Keratinocyte (primary cell): ENCODE measurements around the gene PDE1A. TPM values are rescaled to one million over a fixed set of nuclear protein-coding genes. Genes with fewer than 3 reads are reported as not detected.

Experiments
- DNase-seq: peaks from one replicate; pipeline ENCODE4 v3.0.0-alpha.2; 2011; ENCODE audit warnings: low read depth, missing footprints, low spot score
- FAIRE-seq: peaks from 2 replicates; lab custom pipeline; 2011; peaks lifted over from hg19 to GRCh38; lab: Jason Lieb, UNC
- H2AFZ ChIP-seq: 2 replicates; pipeline ENCODE4 v1.6.0; 2012; ENCODE audit warnings: low read length, control low read depth, inconsistent platforms; ENCODE audit not compliant: control insufficient read depth
- H3K27ac ChIP-seq: 2 replicates; pipeline ENCODE4 v1.5.1; 2011; ENCODE audit warnings: low read length; ENCODE audit not compliant: control insufficient read depth, insufficient read depth
- H3K27me3 ChIP-seq: 3 replicates; pipeline ENCODE4 v1.6.0; 2011; ENCODE audit warnings: low read length; ENCODE audit not compliant: control insufficient read depth, insufficient read depth; ENCODE audit errors: extremely low read depth
- H3K36me3 ChIP-seq, 2 experiments: 2 replicates in 1 of 2; 3 replicates in 1 of 2; pipeline ENCODE4 v1.5.1; 2011; ENCODE audit warnings: low read length in 2 of 2, mild to moderate bottlenecking in 1 of 2; ENCODE audit not compliant: control insufficient read depth in 2 of 2, insufficient read depth in 2 of 2; ENCODE audit errors: extremely low read depth in 1 of 2
- H3K4me1 ChIP-seq: 3 replicates; pipeline ENCODE4 v1.5.1; 2011; ENCODE audit warnings: low read length; ENCODE audit not compliant: control insufficient read depth, insufficient read depth; ENCODE audit errors: extremely low read depth
- H3K4me2 ChIP-seq: 3 replicates; pipeline ENCODE4 v1.6.0; 2011; ENCODE audit warnings: low read depth, low read length; ENCODE audit not compliant: control insufficient read depth, insufficient read depth; ENCODE audit errors: extremely low read depth
- H3K4me3 ChIP-seq, 3 experiments: fragments of 200-600 bp in 1 of 3; sonication (generic) in 1 of 3; 2 replicates in 2 of 3; 3 replicates in 1 of 3; pipeline ENCODE4 v1.5.1; 2011 to 2016; ENCODE audit warnings: low read length in 3 of 3, mild to moderate bottlenecking in 3 of 3, control low read depth in 2 of 3, inconsistent platforms in 1 of 3, low read depth in 1 of 3, mixed read lengths in 1 of 3, mixed run types in 1 of 3, moderate library complexity in 1 of 3; ENCODE audit not compliant: control insufficient read depth in 2 of 3, insufficient read depth in 2 of 3; ENCODE audit errors: extremely low read depth in 1 of 3
- H3K79me2 ChIP-seq: 2 replicates; pipeline ENCODE4 v1.6.0; 2012; ENCODE audit warnings: low read length; ENCODE audit not compliant: control insufficient read depth, insufficient read depth
- H3K9ac ChIP-seq: 3 replicates; pipeline ENCODE4 v1.6.0; 2011; ENCODE audit warnings: low read length; ENCODE audit not compliant: control insufficient read depth, insufficient read depth; ENCODE audit errors: extremely low read depth
- H3K9me1 ChIP-seq: 3 replicates; pipeline ENCODE4 v1.6.0; 2011; ENCODE audit warnings: low read length; ENCODE audit not compliant: control insufficient read depth, insufficient read depth; ENCODE audit errors: extremely low read depth
- H3K9me3 ChIP-seq: 2 replicates; pipeline ENCODE4 v1.5.1; 2012; ENCODE audit warnings: low read depth, low read length; ENCODE audit not compliant: control insufficient read depth
- H4K20me1 ChIP-seq: 3 replicates; pipeline ENCODE4 v1.6.0; 2011; ENCODE audit warnings: low read length; ENCODE audit not compliant: control insufficient read depth, insufficient read depth; ENCODE audit errors: extremely low read depth
- EZH2 ChIP-seq: IDR thresholded peaks from one replicate; pipeline ENCODE4 v1.6.1; 2012; ENCODE audit warnings: inconsistent platforms, mild to moderate bottlenecking, low read length, moderate library complexity
- dilution Hi-C: fragments of 300-500 bp; cut with MboI; formaldehyde crosslinking; loops from one replicate; pipeline ENCODE4 v1.7.0; 2020; ENCODE audit warnings: low sequenced_read_pairs; ENCODE audit not compliant: extremely low pct_ligation_motif_present
- polyA plus RNA-seq, 5 experiments: library from polyadenylated mRNA; depleted of rRNA in 3 of 5; stranded (reverse) in 3 of 5; stranded (forward) in 1 of 5; unstranded in 1 of 5; fragments of >200 nt; gene quantifications; 1 replicate in 1 of 5; 2 replicates in 3 of 5; 3 replicates in 1 of 5; pipeline versions ENCODE4 v1.2.1 to v1.2.3, GENCODE V29; 2011 to 2012; ENCODE audit warnings: missing spikeins in 2 of 5, low read depth in 1 of 5, low replicate concordance in 1 of 5
- TF ChIP-seq, protein P1 (sequence below), 3 experiments: IDR thresholded peaks in 1 of 3; conservative IDR thresholded peaks in 1 of 3; optimal IDR thresholded peaks in 1 of 3; 2 replicates in 2 of 3; 3 replicates in 1 of 3; pipeline versions ENCODE3 to v1.5.1; 2011; ENCODE audit warnings: low read length in 3 of 3, mild to moderate bottlenecking in 3 of 3, moderate library complexity in 2 of 3, control low read depth in 1 of 3, inconsistent platforms in 1 of 3; ENCODE audit not compliant: insufficient read depth in 2 of 3; ENCODE audit errors: extremely low read depth in 1 of 3

The PDE1A gene
- polyA plus RNA-seq, 1 donor (not counting 4 experiments of a cell fraction or from before 2014, with no cell fraction given), result 0.10 TPM

GRCh38 chr2:182463760-182464159 lies 36.9 kb upstream of the PDE1A start:
- H3K27me3 ChIP-seq, result no peaks in the 10 kb centered on the region
- TF ChIP-seq, protein P1, sequence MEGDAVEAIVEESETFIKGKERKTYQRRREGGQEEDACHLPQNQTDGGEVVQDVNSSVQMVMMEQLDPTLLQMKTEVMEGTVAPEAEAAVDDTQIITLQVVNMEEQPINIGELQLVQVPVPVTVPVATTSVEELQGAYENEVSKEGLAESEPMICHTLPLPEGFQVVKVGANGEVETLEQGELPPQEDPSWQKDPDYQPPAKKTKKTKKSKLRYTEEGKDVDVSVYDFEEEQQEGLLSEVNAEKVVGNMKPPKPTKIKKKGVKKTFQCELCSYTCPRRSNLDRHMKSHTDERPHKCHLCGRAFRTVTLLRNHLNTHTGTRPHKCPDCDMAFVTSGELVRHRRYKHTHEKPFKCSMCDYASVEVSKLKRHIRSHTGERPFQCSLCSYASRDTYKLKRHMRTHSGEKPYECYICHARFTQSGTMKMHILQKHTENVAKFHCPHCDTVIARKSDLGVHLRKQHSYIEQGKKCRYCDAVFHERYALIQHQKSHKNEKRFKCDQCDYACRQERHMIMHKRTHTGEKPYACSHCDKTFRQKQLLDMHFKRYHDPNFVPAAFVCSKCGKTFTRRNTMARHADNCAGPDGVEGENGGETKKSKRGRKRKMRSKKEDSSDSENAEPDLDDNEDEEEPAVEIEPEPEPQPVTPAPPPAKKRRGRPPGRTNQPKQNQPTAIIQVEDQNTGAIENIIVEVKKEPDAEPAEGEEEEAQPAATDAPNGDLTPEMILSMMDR (optimal IDR thresholded peaks at IDR 0.05 in 1 of 3, IDR thresholded peaks at IDR 0.05 in 1 of 3, conservative IDR thresholded peaks at IDR 0.05 in 1 of 3; ENCODE audit: extremely low read depth in 1 of 3, insufficient read depth in 2 of 3, low read length in 3 of 3), result no peak
- no peak for TF ChIP-seq EZH2
- H2AFZ ChIP-seq, result no peak overlapping the region
- H3K79me2 ChIP-seq, result no peaks in the 10 kb centered on the region
- H3K27ac ChIP-seq, result no peak overlapping the region
- H3K9ac ChIP-seq, result no peak overlapping the region
- no peaks in the 10 kb centered on the region for H3K36me3 ChIP-seq
- dilution Hi-C loops, result no loop called here
- no peaks in the 10 kb centered on the region for H3K9me1 ChIP-seq
- H3K4me1 ChIP-seq, result no peaks in the 10 kb centered on the region
- H3K9me3 ChIP-seq, result no peaks in the 10 kb centered on the region
- H3K4me2 ChIP-seq, result no peak overlapping the region
- H4K20me1 ChIP-seq, result no peaks in the 10 kb centered on the region
- H3K4me3 ChIP-seq, result no peak overlapping the region
- FAIRE-seq (no peak), DNase-seq (no peak)

DNA sequence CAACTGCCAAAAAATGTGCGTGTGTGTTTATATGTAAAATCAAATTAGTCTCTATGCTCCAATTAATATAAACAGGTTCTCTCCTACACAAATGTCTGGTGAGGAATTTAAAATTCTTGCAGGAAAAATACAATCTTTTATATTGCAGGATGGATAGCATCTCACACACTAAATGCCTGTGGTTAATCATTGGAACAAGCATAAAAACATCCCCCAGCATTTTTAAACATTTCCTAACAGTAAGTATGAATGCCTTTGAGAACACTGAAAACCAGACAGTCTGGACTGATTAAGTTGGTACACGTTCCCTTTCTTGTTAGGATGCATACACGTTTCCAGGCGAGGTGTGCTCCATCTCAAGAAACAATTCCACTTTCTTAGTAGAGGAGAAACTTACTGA lies 29.9 kb upstream of the PDE1A start:
- DNase-seq (no peak), FAIRE-seq (no peak)
- Histone ChIP-seq H3K27me3 (no peaks in the 10 kb centered on the region), H4K20me1 (no peaks in the 10 kb centered on the region), H3K27ac (no peak overlapping the region), H2AFZ (no peak overlapping the region), H3K36me3 (no peaks in the 10 kb centered on the region), H3K9me3 (no peaks in the 10 kb centered on the region), H3K79me2 (no peaks in the 10 kb centered on the region), H3K4me1 (no peaks in the 10 kb centered on the region), H3K9ac (no peak overlapping the region), H3K4me3 (no peak overlapping the region), H3K4me2 (no peak overlapping the region), H3K9me1 (no peaks in the 10 kb centered on the region)
- TF ChIP-seq EZH2, result no peak
- TF ChIP-seq, protein P1 (optimal IDR thresholded peaks at IDR 0.05 in 1 of 3, IDR thresholded peaks at IDR 0.05 in 1 of 3, conservative IDR thresholded peaks at IDR 0.05 in 1 of 3; ENCODE audit: extremely low read depth in 1 of 3, insufficient read depth in 2 of 3, low read length in 3 of 3), result no peak
- dilution Hi-C loops, result no loop called here
